GM12874 (cell line): ENCODE results near the gene MBP.

Experiments used
- CTCF ChIP-seq: IDR thresholded peaks from 2 replicates; pipeline ENCODE4 v1.5.1; 2011; ENCODE audit warnings: low read depth, mild to moderate bottlenecking, control low read depth, low read length, moderate library complexity; ENCODE audit not compliant: insufficient read depth

Gene MBP

DNA sequence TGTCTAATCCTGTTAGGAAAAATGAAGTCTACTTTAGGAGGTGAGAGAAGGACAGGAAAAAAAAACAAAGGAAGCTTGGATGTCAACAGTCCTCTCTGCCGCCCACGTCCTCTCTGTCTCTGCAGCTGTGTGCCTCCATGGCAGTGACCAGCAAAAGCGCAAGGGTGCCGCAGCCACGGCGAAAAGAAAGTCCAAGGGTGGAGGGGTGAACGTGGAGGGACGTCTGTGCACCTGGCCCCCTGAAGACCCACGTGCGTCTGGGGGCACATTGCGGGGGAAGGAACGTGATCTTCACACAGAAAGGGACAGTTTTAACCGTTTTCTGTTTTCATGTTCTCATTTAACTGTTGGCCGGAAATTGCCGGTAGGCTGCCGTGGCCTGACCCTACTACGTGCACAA is 152.7 kb downstream of the MBP start:
- TF ChIP-seq CTCF = no peak

DNA sequence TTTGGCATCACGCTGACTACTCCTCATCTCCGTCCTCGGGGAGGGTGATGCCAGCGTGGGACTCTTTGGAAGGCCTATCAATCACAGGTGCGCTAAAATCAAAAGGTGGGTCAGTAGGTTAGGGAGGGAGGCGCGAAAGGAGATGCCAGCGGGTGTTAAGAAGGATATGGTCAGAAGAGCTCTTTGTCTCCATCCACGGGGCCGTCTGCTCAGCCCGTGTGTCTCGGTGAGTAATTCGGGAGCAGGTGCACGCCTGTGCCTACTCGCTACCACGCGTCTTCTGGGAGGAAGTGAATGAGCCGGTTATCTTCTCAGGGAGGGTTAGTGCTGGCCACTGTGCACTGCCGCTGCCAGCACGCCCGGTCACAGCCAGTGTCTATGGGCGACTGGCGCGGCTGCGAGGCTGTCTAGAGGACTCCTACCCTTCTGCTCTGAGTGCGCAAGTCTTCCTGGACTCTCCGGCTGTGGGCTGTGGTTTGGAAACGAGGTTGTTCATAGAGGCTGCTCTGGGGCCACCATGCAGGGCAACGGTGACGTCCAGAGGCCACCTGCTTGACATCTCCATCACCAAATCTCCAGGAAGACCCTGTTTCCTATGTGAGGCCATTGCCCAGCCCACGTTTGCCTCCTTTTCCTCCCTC is 153.4 kb downstream of the MBP start:
- TF ChIP-seq CTCF = no peak

DNA sequence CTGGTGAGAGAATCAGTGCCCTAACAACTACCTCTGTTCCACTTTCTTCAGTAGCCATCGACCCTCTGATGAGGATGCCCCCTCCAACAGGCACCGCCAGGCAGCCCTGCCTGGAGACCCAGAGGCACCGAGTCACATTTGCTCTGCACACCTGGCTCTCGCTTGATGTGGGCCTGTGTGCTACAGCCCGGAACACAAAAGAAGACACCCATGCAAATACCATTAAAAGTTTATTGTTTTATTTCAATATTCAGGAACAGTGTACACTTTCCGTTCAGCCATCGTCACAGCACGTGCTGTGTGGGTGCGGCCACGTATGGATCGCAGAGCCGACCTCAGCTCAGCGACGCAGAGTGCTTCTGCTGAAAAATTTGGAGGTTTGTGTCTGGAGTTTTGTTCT is 154.0 kb downstream of the MBP start:
- no peak for TF ChIP-seq CTCF

GRCh38 chr18:76977684-76978232 is 154.8 kb downstream of the MBP start:
- no peak for TF ChIP-seq CTCF

DNA sequence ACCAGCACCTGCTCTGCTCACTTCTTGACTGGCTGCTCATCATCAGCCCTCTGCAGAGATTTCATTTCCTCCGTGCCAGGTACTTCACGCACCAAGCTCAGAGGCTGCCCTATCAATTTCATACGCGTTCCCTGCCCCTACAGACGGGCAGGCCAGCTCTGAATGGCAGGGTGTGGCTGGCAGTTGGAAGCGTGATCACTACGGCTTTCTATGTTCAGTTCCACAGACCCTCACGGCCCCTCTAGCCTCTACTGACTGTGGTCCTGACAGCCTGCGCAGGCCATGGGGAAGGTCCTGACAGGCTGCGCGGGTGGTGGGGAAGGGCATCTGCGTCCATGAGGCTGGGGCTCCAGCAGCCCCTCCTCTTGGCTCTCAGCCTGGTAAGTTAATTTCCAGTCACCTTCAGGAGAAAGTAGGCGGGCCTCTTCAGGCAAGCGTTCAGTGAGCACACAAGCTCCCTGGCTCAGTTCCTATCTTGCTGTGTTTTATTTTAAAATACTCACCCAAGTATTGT is 155.4 kb downstream of the MBP start:
- TF ChIP-seq CTCF = no peak

GRCh38 chr18:76975577-76976110 is 156.9 kb downstream of the MBP start:
- TF ChIP-seq CTCF = no peak

DNA sequence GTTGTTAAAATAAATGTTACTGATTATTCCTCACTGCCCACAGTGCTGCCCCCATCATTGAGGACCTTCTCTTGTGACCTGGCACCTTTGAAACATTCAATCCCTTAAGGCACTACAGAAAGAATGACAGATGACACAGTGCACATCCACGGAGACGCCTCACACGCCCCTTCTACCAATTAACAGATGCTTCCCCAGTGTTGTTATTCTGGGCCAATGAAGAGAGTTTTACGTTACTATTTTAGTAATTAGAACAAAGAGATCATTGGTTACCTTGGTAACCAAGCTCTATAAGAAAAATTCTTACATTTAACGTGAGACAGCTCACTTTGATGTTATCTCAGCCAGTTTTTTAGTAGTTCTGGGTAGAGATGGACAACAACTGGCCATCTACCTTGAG is 158.2 kb downstream of the MBP start:
- no peak for TF ChIP-seq CTCF
